HL-60/S4 treated with phorbol 12-myristate 13-acetate at 8.2 ng/mL for 4 days and 3 days (cell line): ENCODE results near the gene GAS7.

ENCODE experiments used
- in situ Hi-C: fragments of 300-500 bp; cut with MboI; formaldehyde crosslinking; loops from 2 replicates; pipeline ENCODE4 v1.15.0; 2022; ENCODE audit warnings: low sequenced_read_pairs

Gene GAS7

GRCh38 chr17:9862949-9863348, 335.5 kb downstream of the GAS7 start:
- in situ Hi-C loops, result no loop called here

GRCh38 chr17:9862220-9862619, 336.2 kb downstream of the GAS7 start:
- in situ Hi-C loops, result no loop called here

GRCh38 chr17:9860851-9861250, 337.6 kb downstream of the GAS7 start:
- in situ Hi-C loops, result no loop called here
